Activated CD8-positive, alpha-beta memory T cell treated with anti-CD3 and anti-CD28 coated beads, Interleukin-2, amount 50 U/mL, for 24 hours (primary cell): ENCODE results near the gene CLDN16.

ENCODE experiments used
- DNase-seq: peaks from one replicate; pipeline ENCODE4 v3.0.0-alpha.2; 2020; ENCODE audit errors: extremely low read depth

Gene CLDN16, protein sequence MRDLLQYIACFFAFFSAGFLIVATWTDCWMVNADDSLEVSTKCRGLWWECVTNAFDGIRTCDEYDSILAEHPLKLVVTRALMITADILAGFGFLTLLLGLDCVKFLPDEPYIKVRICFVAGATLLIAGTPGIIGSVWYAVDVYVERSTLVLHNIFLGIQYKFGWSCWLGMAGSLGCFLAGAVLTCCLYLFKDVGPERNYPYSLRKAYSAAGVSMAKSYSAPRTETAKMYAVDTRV

DNA sequence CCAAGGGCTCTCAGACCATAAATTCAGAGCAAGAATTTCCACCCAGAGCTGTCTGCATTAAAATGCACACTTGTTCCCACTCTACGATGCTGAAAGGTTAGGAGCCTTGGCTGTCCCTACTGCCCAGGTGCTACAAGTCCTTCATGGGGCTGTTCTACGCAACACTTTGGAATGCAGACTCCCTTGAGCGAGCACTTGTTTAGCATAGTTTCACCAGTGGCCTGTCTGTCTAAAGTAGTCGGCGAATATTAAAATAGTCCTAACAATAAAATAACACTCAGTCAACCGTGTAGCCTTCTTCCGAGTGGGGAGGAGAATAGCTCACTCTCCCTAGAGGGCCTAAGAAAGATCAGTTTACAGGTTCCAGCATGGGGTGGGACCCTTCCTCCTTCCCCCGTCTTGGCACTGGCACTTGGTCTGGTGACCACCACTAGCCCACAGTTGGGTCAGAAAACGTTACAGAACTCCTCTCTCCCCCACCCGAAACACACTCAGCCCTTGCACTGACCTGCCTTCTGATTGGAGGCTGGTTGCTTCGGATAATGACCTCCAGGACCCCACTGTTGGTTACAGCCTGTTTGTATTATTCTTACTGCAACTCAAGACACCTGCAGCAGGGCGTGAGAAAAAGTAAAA, at the start of gene CLDN16:
CLDN16 (plus strand) TSS at position 586 of the 636 bp plus-strand sequence. CDS start 167 bp downstream, outside the sequence.
- no peak for DNase-seq

DNA sequence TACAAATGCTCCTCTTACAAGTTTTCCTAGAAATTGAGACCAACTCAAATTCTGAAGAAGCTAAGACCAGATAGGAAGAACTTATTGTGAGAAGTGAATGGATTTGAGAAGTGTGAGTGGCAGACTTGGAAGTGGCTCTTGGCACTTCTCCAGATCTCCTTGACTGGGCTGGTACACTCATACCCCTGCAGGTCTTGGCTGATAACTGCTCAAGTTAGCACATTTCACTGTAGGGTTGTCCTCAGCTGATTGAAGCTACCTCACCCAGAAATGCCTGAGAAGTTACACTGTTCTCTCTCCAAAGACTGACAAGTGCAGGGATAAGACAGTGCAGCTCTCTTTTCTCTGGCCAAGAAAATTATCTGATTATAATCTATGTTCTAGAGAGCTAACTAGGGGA, 49.2 kb upstream of the CLDN16 start:
- DNase-seq, result no peak

DNA sequence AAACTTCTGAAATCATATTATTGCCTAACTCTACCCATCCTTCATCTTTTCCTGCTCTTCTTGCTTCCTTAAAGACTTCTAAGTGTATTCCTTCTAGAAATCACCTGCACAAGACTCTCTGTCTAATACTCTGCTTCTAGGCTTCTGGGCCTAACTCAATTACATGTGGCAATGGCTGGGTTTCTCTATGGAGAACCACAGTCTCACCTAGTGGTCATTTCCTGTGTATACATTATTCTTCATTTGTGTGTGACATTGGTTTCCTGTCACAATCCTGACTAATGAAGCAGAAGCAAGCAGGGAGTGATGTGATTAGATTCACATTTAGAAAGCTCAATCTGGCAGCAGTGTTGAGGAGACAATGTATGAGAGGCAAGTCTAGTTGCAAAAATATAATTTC, 48.8 kb upstream of the CLDN16 start:
- no peak for DNase-seq

DNA sequence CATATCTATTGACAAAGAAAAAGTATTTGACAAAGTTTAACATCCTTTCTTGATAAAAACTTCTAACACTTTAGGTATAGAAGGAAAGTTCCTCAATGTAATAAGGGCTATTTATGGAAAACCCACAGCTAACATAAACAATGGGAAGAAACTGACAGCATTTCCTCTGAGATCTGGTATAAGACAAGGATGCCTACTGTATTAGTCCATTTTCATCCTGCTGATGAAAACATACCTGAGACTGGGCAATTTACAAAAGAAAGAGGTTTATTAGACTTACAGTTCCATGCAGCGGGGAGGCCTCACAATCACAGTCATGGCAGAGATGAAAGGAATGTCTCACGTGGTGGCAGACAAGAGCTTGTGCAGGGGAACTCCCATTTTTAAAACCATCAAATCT, 47.9 kb upstream of the CLDN16 start:
- DNase-seq, result no peak

DNA sequence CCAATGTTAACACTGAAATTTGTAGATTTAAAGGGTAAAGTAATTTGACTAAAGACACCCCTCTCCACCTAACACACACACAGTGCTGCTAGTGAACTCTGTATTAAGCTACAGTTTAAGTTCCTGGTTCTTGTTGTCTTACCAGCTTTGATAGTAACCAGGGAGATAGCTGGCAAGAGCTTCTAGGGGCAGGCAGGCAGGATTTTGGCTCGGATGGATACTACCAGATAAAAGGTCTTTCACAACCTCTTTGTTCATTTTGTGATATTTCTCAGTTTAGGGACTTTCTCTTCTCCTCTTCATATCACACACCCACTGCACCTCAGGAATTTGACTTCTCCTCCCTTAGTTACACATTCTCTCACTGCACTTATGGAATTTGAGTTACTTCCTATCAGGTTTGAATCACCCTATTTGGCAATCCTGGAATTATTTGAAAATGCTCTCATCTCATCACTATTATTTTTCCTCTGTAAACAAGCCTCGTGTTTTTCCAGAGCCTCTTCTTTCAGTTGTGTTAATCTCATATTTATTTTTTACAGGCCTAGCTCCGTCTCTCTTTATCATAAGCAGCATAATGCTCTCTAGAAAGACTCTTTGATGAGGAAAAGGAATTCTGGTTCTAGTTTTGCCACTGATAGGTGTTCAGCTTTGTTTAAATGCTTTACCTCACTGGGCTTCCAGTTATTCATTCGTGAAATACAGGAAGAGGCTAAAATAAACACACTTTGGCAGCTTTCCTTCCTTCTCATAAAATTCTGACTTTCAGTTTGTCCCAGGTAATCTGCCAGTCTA, 42.7 kb upstream of the CLDN16 start:
- DNase-seq, result no peak

DNA sequence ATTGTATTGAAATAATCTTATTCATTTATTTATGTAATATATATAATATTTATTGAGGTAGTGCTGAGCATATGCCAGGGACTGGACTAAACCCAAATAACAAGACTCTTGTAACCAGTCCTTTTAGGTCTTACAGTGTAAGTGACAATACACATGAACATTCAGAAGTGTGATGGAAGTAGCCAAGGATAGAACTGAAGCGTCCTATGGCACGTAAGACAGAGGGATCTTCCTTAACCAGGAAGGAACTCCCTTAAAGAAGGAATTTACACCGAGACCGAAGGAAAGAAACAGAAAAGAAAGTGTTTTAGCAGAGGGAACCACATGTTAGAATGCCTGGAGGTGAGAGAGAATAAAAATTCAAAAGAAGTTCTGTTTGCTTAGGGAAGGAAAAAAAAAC, 42.1 kb upstream of the CLDN16 start:
- no peak for DNase-seq

DNA sequence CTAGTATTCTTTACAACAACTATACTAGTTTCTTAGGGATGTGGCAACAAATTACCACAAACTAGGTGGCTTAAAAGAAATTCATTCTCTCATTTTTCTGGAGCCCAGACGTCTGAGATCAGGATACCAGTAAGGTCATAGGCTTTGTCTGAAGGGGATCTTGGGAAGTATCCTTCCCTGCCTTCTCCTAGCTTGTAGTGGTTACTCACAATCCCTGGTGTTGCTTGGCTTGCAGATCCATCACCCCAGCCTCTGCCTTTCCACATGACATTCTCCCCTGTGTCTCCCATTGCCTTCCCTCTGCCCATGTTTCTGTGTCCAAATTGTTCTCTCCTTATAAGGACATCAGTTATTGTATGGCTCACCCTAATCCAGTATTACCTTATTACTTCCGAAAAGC, 41.4 kb upstream of the CLDN16 start:
- no peak for DNase-seq

DNA sequence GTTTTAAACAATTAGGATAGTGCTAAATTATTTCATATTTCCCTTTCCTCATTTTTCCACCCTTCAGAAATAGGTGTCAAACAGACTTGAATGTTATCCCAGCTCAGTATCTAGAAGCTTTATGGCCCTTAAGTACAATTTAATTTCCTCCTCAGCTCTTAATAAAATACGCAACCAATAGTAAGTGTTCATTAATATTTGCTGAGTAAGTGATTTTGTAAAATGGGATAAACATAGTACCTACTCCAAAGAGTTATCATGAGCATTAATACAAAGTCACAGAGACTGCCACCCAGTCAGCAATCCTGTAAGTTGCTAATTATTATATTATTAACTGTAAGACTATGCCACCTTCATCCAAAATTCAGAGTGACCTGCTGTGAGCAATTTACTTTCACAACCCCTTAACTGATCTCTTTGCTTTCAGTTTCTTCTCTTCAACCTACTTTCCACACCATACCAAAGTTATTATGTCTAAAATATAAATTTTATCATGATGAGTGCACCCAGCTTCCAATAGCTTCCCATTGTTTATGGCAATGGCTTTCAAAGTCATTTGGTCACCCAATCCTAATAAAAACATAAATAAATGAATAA, 35.0 kb upstream of the CLDN16 start:
- DNase-seq, result no peak

DNA sequence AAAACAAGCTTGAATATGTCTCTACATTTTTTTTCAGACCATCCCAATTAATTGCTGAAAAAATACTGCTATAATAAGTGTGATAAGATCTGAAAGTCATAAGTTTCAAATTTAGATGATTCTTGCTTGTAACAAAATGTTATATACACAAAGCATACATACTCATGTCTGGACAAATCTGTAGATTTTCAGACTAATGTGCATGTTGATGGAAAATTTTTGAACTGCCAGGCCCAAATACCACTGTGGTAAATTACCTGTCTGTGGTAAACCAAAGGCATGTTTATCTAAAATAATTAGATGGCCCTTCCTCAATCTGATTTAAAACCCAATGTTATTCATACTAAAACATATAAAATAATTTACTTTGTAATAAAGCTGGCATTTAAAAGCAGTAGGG, 31.7 kb upstream of the CLDN16 start:
- no peak for DNase-seq

DNA sequence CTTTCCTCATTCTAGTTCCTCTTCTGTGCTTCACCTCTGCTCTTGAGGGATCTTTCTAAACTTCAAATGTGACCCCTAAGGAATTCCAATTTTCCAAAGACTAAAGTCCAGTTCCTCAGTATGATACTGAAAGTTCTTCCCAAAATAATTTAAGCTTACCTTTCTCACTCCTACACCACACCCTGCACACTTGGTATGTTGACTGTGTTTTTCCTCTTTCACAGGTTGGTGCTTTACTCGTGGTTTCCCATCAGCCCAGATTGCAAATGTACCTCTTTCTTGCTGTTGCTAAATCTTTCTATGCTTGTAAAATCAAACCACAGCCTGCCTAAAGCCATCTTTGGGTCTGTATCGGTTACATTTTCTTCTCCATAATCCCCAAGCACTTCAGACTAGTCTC, 30.5 kb upstream of the CLDN16 start:
- no peak for DNase-seq

DNA sequence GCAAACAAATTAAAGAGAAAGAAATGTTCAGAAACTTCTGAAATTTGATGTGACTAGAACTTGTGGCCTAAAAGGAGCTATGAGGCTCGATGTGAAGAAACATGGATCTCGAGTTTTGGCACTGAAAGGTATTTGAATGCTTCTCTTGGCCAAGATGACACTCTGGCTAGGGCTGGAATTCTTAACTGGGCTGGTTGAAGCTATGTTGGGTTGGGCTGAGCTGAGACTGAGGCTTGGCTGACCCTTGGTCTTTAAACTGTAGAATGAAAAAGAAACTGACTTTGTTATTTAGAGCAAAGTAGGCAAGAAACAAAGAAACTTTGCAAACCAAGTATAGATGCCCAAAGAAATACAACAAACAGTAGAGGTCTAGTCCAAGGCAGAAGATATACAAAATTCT, 28.1 kb upstream of the CLDN16 start:
- no peak for DNase-seq

DNA sequence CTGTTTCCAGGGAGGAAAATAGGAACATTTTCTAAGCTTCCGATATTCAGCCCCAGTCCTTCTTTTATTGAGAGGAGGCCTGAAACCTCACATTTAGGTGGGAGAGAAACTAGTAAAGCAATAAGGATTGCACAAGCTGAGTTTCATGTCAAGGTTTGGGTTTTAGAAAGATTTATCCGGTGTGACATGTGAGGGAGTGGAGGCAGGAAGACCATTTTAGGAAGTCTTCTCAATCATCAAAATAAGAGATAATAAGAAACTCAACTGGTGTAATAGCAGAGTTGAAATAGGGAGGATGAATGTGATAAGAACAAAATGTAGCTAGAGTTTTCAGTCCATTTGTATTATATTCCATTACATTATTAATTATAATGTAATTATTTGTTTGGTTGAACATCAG, 27.7 kb upstream of the CLDN16 start:
- DNase-seq, result no peak

DNA sequence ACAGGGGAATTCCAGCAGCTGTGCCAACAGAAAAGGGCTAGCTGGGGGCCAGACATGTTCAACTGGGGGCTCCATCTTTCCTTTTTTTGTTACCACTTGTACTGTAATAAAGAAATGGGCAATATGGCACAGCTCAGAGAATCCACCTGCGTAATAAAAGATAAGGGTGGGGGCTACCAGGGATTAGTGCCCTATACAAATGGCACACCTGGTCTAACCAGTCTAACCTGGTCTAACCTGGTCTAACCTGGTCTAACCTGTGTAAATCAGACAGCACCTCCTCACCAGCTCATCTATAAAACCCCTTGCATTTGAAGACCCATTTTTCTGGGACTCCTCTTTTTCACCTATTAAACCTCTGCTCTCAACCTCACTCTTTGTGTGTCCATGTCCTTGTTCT, 26.2 kb upstream of the CLDN16 start:
- DNase-seq, result no peak

DNA sequence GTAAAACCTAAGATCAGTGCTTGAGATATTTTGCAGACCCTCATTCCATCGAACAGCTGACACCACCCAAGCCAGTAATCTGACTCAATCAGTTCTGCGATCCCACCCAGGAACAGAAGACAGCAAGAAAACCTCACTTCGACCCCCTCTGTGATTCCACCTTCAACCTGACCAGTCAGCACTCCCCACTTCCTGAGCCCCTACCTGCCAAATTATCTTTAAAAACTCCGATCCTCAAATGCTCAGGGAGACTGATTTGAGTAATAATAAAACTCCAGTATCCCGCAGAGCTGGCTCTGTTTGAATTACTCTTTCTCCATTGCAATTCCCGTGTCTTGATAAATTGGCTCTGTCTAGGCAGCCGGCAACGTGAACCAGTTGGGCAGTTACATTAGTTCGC, 25.7 kb upstream of the CLDN16 start:
- no peak for DNase-seq

DNA sequence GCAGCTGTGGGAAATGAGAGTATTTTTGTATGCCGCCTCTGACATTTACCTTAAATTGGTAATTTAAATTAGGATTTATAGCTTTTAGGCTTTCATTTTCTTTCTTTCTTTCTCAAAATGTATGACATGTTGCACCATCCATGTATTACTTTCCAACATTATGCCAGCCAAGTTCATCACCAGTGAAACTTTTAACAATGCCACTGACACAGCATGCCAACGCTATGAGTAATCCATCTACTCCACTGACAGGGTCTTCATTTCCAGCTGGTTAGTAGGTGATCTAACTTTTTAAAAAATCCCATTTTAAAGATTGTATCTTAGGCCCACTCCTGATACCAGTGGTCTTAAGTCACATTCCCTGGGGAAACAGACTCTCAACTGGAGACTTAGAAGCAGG, 21.8 kb upstream of the CLDN16 start:
- DNase-seq, result no peak

DNA sequence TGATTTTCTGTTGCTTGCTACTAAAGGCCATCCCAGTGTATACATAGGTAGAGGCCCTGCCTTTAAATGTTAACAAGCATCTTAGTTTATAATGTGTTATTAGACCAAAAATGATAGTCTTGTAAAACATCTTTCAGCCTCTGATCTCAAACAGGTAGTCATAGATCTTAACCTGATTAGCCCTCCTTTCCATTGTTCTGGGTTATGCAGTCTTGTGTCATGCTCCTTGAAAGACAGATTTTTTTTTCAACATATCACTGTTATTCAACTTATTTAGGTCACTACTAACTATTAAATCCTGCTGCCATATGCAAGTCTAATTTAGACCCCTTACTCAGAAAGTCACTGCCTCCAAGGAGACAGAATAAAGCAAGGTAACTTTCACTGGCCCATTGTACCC, 19.1 kb upstream of the CLDN16 start:
- no peak for DNase-seq

DNA sequence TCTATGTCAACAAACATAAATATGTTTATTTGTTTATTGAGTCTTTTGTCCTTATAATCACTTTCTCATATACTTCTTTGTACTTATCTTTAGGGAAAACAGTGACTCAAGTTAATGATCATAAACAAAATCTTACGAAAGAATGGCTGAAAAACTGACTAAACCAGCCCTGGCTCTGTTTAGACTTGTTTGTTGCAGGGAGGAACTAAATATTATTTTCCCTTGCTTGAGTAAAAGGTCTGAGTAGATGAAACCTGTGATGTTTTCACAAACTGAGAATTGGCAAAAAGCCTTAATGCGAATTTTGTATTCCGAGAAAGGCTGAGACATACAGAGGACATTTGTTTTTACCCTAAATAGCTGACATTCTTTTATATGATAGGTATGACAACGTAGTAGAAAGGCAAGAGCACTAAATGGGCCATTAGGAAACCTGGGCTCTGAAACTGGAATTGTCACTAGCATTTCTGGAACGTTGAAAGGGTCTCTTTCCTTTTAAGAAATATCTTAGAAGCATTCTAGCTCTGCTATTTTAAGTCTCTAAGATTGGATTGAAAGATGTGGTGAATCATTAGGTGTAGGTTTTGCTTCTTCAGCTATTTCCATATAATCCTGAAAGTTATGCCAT, 18.2 kb upstream of the CLDN16 start:
- no peak for DNase-seq

DNA sequence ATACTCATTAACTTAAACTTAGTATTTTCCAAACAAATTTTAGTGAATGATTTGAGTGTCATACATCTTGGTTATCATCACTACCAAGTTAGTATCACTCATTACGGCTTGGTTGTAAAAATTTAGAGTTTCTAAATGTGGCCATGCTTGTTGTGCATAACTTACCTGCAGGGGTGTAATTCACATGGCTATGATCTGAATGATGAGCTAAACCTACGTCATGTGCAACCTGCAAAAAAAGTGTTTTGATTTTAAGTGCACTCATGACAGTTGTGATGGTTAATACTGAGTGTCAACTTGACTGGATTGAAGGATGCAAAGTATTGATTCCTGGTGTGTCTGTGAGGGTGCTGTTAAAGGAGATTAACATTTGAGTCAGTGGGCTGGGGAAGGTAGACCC, 17.6 kb upstream of the CLDN16 start:
- DNase-seq, result no peak

DNA sequence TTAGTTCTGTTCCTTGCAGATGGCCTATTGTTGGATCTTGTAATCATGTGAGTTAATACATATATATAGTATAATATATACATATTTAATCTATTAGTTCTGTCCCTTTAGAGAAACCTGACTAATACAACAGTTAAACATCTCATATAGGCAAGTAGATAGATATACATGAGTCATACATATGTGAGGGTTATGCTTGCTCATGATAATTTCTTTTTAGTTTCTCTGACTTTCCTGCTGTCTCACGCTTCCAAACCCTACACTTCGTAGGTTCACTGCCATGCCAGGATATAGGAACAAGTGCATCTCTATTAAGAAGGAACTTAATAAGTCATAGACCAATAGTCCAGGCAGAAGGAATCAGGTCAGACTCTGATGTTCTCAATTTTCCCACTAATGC, 16.8 kb upstream of the CLDN16 start:
- DNase-seq, result no peak

DNA sequence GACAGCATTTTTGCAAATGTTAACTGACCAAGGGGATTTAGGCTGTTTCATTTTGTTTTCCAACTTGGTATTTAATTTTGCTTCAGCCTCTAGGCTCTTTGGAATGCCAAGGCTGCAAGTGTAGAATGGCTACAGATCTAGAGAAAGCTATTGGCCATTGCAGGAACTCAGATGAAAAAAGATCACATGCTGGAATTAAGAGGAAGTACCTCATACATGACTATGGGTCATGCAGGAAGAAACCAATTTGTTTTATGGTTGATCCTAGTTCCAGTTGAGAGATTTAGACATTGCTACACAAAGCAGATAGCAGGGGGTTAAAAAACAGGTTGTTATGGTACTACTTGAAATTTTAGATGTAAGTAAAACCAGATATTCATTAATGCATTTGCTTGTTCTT, 12.7 kb upstream of the CLDN16 start:
- no peak for DNase-seq

DNA sequence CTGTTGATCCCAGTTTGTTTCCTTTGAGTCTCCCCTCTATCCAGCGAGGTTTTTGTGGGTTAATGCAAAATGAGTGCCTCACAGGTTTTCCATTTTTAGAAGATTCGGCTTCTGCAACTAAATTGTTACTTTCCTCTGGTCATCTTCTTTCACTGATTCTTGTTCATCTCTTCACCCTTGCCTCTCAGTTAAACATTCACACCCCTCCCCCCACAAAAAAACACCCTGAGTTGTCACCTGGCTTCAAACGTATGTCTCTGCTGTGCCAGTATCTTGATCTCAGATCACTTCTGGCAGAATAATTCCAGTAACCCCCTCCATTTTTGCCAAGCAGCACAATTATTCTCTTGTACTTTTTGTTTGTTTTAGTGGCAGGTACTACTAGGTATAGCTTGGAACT, 12.3 kb upstream of the CLDN16 start:
- DNase-seq, result no peak

DNA sequence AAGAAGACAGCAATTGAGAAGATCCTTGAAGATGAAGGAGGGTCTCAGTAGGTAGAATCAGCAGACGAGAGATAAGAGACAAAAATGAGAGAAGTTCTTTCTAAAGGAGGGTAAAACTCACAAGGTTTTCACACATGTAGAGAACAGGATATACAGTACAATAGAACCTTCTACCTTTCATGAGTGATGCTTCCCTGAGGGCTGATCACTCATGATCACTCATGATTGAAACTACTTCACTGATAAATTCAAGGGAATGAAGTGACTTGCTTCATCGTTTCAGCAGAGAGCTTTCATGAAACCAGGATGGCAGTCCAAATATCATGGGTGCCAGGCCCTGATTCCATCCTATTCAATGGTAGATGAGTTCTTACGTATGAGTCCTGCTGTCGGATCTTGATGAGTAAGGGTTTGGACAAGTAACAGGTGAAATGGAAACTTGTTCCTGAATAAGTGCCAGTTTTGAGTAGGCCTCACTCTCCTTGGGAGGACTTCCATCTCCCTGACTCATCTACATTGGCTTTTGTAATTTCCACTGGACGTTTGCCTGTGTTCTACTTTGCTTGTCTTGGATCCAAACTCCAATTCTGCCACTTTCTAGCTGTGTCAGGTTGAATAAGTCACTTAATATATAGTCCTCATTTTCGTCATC, 9.6 kb upstream of the CLDN16 start:
- no peak for DNase-seq
